Measurements from ENCODE around the gene OR52M1.

OR52M1 gene

GRCh38 chr11:4560467-4560866, 15.5 kb downstream of the OR52M1 start:
- no peak for TF ChIP-seq ZNF565 (CRISPR knock-in tag; conservative IDR thresholded peaks at IDR 0.05; ENCODE audit: low read depth)
- no peak for TF ChIP-seq CSDC2 (CRISPR knock-in tag; IDR thresholded peaks at IDR 0.05)
- TF ChIP-seq, protein P1, sequence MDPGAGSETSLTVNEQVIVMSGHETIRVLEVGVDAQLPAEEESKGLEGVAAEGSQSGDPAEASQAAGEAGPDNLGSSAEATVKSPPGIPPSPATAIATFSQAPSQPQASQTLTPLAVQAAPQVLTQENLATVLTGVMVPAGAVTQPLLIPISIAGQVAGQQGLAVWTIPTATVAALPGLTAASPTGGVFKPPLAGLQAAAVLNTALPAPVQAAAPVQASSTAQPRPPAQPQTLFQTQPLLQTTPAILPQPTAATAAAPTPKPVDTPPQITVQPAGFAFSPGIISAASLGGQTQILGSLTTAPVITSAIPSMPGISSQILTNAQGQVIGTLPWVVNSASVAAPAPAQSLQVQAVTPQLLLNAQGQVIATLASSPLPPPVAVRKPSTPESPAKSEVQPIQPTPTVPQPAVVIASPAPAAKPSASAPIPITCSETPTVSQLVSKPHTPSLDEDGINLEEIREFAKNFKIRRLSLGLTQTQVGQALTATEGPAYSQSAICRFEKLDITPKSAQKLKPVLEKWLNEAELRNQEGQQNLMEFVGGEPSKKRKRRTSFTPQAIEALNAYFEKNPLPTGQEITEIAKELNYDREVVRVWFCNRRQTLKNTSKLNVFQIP (CRISPR knock-in tag; IDR thresholded peaks at IDR 0.05; ENCODE audit: borderline replicate concordance, low read depth) = no peak
- no peak for TF ChIP-seq ZNF8 (CRISPR knock-in tag; IDR thresholded peaks at IDR 0.05)
- TF ChIP-seq, protein P2, sequence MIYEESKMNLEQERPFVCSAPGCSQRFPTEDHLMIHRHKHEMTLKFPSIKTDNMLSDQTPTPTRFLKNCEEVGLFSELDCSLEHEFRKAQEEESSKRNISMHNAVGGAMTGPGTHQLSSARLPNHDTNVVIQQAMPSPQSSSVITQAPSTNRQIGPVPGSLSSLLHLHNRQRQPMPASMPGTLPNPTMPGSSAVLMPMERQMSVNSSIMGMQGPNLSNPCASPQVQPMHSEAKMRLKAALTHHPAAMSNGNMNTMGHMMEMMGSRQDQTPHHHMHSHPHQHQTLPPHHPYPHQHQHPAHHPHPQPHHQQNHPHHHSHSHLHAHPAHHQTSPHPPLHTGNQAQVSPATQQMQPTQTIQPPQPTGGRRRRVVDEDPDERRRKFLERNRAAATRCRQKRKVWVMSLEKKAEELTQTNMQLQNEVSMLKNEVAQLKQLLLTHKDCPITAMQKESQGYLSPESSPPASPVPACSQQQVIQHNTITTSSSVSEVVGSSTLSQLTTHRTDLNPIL (CRISPR knock-in tag; IDR thresholded peaks at IDR 0.05; ENCODE audit: low read depth) = no peak
- TF ChIP-seq PPARA (CRISPR knock-in tag; IDR thresholded peaks at IDR 0.05; ENCODE audit: borderline replicate concordance) = no peak
- TF ChIP-seq ISL1 (CRISPR knock-in tag; IDR thresholded peaks at IDR 0.05) = no peak
- no peak for TF ChIP-seq ZFP3 (CRISPR knock-in tag; IDR thresholded peaks at IDR 0.05)
- TF ChIP-seq, protein P3, sequence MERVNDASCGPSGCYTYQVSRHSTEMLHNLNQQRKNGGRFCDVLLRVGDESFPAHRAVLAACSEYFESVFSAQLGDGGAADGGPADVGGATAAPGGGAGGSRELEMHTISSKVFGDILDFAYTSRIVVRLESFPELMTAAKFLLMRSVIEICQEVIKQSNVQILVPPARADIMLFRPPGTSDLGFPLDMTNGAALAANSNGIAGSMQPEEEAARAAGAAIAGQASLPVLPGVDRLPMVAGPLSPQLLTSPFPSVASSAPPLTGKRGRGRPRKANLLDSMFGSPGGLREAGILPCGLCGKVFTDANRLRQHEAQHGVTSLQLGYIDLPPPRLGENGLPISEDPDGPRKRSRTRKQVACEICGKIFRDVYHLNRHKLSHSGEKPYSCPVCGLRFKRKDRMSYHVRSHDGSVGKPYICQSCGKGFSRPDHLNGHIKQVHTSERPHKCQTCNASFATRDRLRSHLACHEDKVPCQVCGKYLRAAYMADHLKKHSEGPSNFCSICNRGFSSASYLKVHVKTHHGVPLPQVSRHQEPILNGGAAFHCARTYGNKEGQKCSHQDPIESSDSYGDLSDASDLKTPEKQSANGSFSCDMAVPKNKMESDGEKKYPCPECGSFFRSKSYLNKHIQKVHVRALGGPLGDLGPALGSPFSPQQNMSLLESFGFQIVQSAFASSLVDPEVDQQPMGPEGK (CRISPR knock-in tag; IDR thresholded peaks at IDR 0.05; ENCODE audit: borderline replicate concordance) = no peak
- no peak for TF ChIP-seq SNAI2 (CRISPR knock-in tag; IDR thresholded peaks at IDR 0.05)
- TF ChIP-seq OSR1 (CRISPR knock-in tag; IDR thresholded peaks at IDR 0.05) = no peak
- no peak for TF ChIP-seq TOX (CRISPR knock-in tag; IDR thresholded peaks at IDR 0.05; ENCODE audit: borderline replicate concordance)
- no peak for TF ChIP-seq RARB (CRISPR knock-in tag; IDR thresholded peaks at IDR 0.05)
- no peak for TF ChIP-seq TCF4 (CRISPR knock-in tag; IDR thresholded peaks at IDR 0.05; ENCODE audit: borderline replicate concordance)
- TF ChIP-seq ZFP30 (CRISPR knock-in tag; IDR thresholded peaks at IDR 0.05) = no peak
- ATAC-seq = no peak

DNA sequence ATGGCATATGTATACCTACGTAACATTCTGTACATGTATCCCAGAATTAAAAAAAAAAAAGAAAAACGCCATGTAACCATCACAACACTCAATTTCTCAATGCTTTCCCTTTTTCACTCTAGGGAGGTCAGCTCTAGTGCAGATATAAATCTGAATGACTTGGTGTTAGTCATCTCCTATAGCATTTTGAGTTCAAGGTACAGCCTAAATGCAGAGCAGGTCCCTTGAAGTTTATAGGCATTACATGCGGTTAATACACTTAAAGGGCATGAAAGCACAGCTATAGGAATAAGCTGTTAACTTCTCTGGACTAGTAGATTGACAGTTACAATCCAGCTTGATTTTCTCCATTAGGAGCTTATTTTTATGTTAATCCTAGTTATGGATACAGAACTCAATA, 20.4 kb downstream of the OR52M1 start:
- TF ChIP-seq OSR1 (CRISPR knock-in tag; IDR thresholded peaks at IDR 0.05) (no peak), GLIS3 (CRISPR knock-in tag; IDR thresholded peaks at IDR 0.05) (no peak), PPARA (CRISPR knock-in tag; IDR thresholded peaks at IDR 0.05; ENCODE audit: borderline replicate concordance) (no peak)

DNA sequence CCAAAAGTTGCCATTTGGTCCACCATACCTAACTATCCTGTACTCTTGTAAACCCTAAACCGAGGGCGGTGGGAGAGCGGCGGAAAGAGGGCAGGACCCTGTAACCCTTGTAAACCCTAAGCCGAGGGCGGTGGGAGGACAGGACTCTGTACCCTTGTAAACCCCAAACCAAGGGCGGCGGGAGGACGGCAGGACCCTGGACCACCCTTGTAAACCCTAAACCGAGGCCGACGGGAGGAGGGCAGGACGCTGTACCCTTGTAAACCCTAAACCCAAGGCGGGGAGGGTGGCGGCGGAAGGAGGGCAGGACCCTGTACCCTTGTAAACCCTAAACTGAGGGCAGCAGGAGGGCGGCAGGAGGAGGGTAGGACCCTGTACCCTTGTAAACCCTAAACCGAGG, 24.1 kb downstream of the OR52M1 start:
- no peak for ATAC-seq
- TF ChIP-seq SNAI2 (CRISPR knock-in tag; IDR thresholded peaks at IDR 0.05) = no peak

More for the DNA sequence above, 20.4 kb downstream of the OR52M1 start:
- no peak for ATAC-seq

GRCh38 chr11:4576880-4577279, 31.9 kb downstream of the OR52M1 start:
- no peak for ATAC-seq
- TF ChIP-seq, protein P2 (CRISPR knock-in tag; IDR thresholded peaks at IDR 0.05; ENCODE audit: low read depth) = no peak
- TF ChIP-seq GLIS3 (CRISPR knock-in tag; IDR thresholded peaks at IDR 0.05) (no peak), PPARA (CRISPR knock-in tag; IDR thresholded peaks at IDR 0.05; ENCODE audit: borderline replicate concordance) (no peak), ZFP3 (CRISPR knock-in tag; IDR thresholded peaks at IDR 0.05) (no peak), CSDC2 (CRISPR knock-in tag; IDR thresholded peaks at IDR 0.05) (no peak), RARB (CRISPR knock-in tag; IDR thresholded peaks at IDR 0.05) (no peak), SNAI2 (CRISPR knock-in tag; IDR thresholded peaks at IDR 0.05) (no peak), ARNTL (CRISPR knock-in tag; IDR thresholded peaks at IDR 0.05; ENCODE audit: borderline replicate concordance, low read depth) (no peak), ZNF565 (CRISPR knock-in tag; conservative IDR thresholded peaks at IDR 0.05; ENCODE audit: low read depth) (no peak), TOX (CRISPR knock-in tag; IDR thresholded peaks at IDR 0.05; ENCODE audit: borderline replicate concordance) (no peak), ZC3H10 (CRISPR knock-in tag; IDR thresholded peaks at IDR 0.05) (no peak)
- TF ChIP-seq, protein P4, sequence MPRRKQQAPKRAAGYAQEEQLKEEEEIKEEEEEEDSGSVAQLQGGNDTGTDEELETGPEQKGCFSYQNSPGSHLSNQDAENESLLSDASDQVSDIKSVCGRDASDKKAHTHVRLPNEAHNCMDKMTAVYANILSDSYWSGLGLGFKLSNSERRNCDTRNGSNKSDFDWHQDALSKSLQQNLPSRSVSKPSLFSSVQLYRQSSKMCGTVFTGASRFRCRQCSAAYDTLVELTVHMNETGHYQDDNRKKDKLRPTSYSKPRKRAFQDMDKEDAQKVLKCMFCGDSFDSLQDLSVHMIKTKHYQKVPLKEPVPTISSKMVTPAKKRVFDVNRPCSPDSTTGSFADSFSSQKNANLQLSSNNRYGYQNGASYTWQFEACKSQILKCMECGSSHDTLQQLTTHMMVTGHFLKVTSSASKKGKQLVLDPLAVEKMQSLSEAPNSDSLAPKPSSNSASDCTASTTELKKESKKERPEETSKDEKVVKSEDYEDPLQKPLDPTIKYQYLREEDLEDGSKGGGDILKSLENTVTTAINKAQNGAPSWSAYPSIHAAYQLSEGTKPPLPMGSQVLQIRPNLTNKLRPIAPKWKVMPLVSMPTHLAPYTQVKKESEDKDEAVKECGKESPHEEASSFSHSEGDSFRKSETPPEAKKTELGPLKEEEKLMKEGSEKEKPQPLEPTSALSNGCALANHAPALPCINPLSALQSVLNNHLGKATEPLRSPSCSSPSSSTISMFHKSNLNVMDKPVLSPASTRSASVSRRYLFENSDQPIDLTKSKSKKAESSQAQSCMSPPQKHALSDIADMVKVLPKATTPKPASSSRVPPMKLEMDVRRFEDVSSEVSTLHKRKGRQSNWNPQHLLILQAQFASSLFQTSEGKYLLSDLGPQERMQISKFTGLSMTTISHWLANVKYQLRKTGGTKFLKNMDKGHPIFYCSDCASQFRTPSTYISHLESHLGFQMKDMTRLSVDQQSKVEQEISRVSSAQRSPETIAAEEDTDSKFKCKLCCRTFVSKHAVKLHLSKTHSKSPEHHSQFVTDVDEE (CRISPR knock-in tag; IDR thresholded peaks at IDR 0.05) = no peak
- TF ChIP-seq, protein P3 (CRISPR knock-in tag; IDR thresholded peaks at IDR 0.05; ENCODE audit: borderline replicate concordance) = no peak

All from SK-N-SH treated with all-trans-retinoic acid at 6 μM for 48 hours (cell line).